NCI-H2227 treated with DMSO at 0.1 percent for 48 hours (cell line): ENCODE measurements around the gene AGAP2.

ENCODE experiments used
- DNase-seq: peaks from one replicate; lab custom pipeline; 2025; lab: John Stamatoyannopoulos, UW

The AGAP2 gene

GRCh38 chr12:57767305-57767698 lies 28.8 kb upstream of the AGAP2 start:
- no peak for DNase-seq

- DNase-seq: no peak
These were observed 28.1 kb upstream of the AGAP2 start, which contains the start of gene CYP27B1 for GRCh38 chr12:57766464-57767304. TSS of gene CYP27B1 (minus strand) at chr12:57767078. CDS start at chr12:57767041, 37 bp downstream.

DNA sequence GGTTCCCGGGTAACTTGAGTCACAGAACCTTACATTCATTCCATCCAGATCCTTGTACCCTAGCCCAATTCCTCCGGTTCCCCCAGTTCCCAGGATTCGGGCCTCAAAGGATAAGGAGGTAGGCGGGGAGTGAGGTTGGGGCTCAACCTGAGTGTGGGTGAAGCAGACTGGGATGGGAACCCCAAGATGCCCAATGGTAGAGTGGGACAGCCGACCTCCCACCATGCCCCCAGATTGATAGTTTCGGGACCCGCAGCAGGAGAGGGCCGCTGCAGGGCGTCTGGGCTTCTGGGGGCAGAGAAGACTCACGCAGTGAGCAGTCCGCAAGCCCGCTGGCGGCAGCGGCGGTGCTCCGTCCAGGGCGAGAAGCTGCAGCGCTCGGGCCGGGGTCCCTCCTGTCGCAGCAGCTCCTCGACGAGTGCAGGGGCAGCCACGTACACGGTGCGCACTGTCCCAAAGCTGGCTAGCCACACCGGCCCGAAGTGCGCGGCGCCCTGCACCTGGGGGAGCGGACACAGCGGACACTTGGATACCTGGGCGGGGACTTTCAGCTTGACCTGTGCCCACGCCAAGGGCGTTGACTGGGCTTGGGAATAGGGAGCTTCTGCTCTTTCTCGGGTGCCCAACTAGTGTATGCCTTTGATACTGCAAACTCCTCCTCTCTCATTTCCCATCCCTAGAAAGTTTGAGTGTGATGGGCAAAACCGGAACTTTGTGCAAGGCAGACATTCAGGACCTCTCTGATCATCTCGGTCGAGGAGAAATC lies 27.3 kb upstream of the AGAP2 start:
- no peak for DNase-seq

GRCh38 chr12:57765003-57765697 lies 26.6 kb upstream of the AGAP2 start:
- no peak for DNase-seq

GRCh38 chr12:57764662-57765002 lies 26.1 kb upstream of the AGAP2 start:
- no peak for DNase-seq

GRCh38 chr12:57763881-57764661 lies 25.5 kb upstream of the AGAP2 start:
- DNase-seq: no peak

GRCh38 chr12:57762463-57762862 lies 23.9 kb upstream of the AGAP2 start:
- DNase-seq: no peak

GRCh38 chr12:57761391-57761998 lies 23.0 kb upstream of the AGAP2 start:
- no peak for DNase-seq

DNA sequence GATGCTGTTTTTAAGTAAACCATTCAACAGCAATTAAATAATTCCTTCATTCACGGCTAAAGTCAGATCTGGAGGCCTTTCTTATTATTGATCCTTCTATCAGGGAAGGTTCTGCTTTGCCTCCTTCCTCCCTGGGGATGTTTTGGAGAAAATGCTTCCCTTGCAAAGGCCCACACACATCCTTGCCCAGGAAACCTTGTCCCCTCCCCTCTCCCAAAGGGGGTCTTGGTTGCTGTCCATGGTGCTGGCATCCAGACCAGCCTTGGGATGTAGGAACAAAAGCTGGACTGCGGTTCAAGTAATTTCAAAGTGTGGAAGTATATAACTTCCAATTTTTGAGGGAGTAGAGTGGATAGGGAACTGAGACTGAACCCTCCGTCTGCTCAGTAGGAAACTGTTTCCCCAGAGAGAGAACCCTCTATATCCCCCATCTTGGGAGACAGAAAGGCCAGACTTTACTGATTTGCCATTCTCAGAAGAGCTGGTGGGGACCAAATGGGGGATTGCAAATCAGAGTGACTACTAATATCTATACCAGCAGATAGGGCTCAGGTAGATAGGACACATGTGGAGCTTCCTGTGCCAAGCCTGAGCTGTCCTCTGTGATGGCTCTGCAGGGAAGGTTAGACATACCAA lies 21.9 kb upstream of the AGAP2 start:
- DNase-seq: no peak

DNA sequence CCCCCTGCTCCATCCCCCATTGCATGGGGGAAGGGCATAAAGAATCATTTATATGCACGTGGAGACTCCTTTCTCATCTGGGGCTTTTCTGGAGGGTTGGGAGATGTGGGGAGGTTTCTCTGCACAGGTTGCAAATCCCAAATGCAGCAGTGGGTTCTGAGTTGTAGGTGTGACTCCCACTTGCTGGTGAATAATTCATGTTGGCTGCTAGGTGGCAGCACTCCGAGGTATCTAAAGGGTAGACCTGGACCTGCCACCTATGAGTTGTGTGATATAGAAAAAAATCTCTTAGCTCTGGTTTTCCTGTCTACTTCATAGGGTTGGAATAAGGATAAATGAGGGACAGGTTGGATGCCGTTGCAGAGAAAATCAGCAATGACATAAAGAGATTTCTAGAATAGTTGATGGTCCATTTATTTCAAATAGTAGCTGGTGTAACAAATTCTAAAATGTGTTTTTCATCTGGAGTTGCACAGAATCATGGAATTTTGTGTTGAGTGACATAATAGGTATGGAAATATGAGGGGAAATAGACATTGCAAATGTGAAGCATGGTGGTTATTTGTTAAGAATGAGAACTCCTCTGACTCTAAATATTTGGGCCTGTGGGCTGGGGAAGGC lies 20.9 kb upstream of the AGAP2 start:
- DNase-seq: no peak

DNA sequence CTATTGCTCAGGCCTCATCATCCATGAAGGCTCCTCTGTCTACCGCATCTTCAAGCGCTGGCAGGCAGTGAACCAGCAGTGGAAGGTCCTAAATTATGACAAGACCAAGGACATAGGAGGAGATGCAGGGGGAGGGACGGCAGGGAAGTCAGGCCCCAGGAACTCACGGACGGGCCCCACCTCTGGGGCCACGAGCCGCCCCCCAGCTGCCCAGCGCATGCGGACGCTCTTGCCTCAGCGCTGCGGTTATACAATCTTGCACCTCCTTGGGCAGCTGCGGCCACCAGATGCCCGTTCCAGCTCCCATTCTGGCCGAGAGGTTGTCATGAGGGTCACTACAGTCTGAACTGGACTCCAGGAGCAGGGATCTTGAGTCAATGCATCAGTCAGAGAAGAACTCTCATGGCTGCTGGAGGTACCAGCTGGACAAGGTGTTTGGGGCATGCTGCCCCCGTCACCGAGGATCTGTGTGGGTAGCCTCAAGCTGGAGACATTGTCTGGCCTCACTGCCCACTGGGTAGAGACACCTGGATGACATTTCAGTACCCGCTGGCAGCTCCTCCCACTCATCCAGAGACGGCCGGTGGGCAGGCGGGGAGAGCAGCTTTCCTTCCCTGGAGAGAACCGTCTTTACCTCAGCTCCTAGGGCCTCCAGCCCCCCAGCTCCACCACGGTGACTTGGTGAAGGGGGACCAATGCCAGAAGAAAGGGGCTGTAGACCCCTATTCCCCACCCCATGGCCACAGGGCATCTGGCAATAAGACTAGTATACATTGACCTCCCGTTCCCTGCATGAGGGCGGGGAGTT lies 20.2 kb upstream of the AGAP2 start:
- DNase-seq: no peak

DNA sequence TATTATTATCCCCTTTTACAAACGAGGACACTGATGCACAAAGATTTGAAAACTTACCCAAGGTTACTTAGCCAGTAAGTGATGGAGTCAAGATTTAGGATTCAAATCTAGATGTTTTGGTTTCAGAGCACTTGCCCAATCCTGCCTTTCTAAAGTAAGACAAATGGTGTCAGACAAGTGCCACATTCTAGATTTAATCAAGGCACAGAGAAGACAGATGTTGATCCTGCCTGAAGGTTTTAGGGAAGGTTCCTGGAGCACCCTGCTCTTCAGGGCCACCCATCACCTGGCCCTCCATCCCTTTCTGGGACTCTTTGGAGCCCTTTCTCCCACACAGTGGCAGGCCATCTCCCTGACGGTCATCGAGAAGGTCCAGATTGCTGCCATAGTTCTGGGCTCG lies 19.2 kb upstream of the AGAP2 start:
- DNase-seq: no peak

DNA sequence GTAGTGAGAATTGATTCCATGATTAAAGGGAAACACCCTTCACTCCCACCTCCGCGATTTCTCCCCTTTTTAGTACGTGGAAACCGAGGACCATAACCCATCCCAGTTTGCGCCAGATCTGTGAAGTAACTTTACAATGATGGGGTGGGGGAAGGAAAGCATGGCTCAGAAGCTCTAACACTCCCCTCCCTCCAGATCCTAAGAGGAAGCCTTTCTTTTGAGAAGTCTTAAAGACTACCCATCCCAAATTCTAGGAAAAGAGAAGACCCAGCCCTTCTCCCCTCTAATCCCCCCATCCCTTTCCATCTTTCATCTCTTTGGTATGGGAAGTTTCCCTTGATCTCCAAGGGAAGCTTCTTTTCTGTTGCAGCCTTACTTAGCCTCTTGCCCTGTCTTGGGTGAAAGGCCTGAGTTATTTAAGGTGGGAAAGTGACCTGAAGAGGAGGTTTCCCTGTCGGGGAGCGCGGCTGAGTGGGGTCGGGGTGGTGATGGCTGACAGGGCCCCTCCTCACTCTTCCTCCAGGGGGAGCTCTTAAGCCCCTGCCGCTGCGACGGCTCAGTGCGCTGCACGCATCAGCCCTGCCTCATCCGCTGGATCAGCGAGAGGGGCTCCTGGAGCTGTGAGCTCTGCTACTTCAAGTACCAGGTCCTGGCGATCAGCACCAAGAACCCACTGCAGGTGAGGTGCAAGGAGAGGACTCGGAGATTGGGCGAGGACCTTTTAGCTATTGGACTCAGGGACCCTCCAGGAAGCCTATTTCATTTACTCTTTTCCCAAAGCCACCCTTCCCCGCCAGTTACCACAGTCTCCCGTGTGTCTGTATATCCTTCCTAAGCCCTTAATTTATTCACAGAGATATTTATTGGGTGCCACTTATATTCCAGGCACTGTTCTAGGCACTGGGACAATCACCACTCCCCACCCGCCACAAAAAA lies 18.1 kb upstream of the AGAP2 start:
- DNase-seq: no peak

DNA sequence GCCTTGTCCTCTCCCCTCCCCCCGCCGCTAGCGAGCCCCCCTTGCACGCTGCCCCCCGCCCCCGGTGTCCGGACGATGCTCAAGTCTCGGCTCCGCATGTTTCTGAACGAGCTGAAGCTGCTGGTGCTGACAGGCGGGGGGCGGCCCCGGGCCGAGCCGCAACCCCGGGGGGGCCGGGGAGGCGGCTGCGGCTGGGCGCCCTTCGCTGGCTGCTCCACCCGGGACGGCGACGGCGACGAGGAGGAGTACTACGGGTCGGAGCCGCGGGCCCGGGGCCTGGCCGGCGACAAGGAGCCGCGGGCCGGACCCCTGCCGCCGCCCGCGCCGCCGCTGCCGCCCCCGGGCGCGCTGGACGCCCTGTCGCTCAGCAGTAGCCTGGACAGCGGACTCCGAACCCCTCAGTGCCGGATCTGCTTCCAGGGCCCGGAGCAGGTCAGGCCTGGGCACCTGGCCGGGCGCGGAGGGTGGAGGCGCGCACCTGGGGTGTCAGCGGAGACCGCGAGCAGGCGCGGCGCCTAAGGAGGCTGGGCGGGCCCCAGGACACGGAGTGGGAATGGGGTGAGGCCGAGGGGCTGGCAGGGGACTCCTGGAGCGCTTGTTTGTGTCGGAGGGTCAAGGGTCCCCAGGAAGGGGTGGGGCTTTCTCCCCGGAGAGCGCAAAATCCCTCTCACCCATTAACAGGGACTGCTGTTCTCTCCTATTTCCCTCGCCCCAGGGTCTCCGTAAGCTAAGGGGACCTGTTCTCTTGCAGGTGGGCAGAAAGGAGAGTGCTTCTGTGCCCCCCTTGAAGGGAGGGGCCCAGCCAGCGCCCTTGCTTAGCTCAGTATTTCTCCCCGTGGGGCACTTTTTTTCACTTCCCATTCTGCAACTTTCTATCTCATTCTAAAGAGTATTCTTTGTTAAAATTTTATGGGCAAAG lies 17.2 kb upstream of the AGAP2 start:
- no peak for DNase-seq

- DNase-seq: no peak
These were observed 16.6 kb upstream of the AGAP2 start for GRCh38 chr12:57755194-57755453.

- peak; percentile 66 for DNase-seq
These were observed 16.1 kb upstream of the AGAP2 start, which contains the start of gene MARCHF9 for GRCh38 chr12:57754411-57755193. TSS of gene MARCHF9 (plus strand) at chr12:57755103. CDS start at chr12:57755529, 426 bp downstream.
